Smooth muscle cell of bladder (primary cell): ENCODE results near the gene ARHGEF26. TPM values are rescaled to one million over a fixed set of nuclear protein-coding genes. Genes with fewer than 3 reads are reported as not detected.

Experiments
- total RNA-seq: library from RNA; depleted of rRNA; stranded (reverse); fragments of >200 nt; gene quantifications from 2 replicates; pipeline ENCODE4 v1.2.3, GENCODE V29; 2014

Gene ARHGEF26, protein sequence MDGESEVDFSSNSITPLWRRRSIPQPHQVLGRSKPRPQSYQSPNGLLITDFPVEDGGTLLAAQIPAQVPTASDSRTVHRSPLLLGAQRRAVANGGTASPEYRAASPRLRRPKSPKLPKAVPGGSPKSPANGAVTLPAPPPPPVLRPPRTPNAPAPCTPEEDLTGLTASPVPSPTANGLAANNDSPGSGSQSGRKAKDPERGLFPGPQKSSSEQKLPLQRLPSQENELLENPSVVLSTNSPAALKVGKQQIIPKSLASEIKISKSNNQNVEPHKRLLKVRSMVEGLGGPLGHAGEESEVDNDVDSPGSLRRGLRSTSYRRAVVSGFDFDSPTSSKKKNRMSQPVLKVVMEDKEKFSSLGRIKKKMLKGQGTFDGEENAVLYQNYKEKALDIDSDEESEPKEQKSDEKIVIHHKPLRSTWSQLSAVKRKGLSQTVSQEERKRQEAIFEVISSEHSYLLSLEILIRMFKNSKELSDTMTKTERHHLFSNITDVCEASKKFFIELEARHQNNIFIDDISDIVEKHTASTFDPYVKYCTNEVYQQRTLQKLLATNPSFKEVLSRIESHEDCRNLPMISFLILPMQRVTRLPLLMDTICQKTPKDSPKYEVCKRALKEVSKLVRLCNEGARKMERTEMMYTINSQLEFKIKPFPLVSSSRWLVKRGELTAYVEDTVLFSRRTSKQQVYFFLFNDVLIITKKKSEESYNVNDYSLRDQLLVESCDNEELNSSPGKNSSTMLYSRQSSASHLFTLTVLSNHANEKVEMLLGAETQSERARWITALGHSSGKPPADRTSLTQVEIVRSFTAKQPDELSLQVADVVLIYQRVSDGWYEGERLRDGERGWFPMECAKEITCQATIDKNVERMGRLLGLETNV
- 1.8 and 2.5 TPM in 2 replicates for total RNA-seq

DNA sequence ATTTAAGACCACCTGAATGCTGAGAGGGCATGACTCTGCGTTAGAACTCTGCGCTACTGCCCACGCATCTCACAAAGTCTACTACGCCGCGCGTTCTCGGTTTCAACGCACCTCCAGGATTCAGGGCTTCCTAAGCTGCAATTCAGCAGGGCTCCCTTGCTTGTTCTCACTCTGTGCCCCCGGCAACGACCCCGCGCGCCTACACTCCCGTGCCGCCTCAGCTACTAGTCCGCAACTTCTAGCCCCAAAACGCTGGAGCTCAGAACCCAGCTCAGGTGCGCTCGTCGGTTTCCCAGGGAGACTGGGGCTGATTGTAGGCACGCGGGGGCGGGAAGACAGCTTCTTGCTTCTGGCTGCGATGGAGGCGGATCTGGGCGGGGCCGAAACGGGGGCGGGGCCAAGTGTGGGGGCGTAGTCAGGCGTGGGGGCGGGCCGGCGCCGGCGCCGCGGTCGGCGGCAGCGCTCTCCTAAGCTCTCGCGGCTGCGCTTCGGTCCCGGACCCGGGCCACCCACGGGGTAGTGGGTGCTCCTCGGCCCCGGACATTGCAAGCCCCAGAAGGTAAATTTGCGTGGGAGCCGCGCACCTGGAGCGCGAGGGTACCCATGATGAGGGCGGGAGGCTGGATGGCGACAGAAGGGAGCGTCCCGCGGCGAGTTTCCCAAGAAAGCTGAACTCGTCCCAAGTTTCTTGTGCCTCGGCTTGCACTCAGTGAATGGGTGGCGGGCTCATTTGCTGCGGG, at the start of gene ARHGEF26:
TSS of gene ARHGEF26 (plus strand) at position 430 of the 740 bp plus-strand sequence. CDS start 603 bp downstream, outside the sequence.

Other genes with a start within 250 kb of the ARHGEF26 start
- gene DHX36, start 203.1 kb downstream of the ARHGEF26 start, total RNA-seq, result 27.1 and 31.7 TPM in 2 replicates